Tibial artery (tissue), 4 donors: ENCODE data around the gene LAMC2.
A peak's percentile ranks its signal among the peaks of the same experiment; 100 is the strongest.

Source experiments
- DNase-seq, 2 donors: peaks; one replicate each; pipeline ENCODE4 v3.0.0-alpha.2; 2019
- H3K27ac ChIP-seq, 2 donors: fragments of 200-600 bp; sonication (generic) in 1 of 2; 1 replicate in 1 of 2; 2 replicates in 1 of 2; pipeline ENCODE4 v1.5.1; 2018 to 2019; ENCODE audit warnings: mild to moderate bottlenecking in 1 of 2
- H3K27me3 ChIP-seq, 2 donors: fragments of 200-600 bp; sonication (generic) in 1 of 2; one replicate each; pipeline versions ENCODE4 v1.5.1 to v1.6.0; 2016 to 2019
- H3K36me3 ChIP-seq, 3 donors: fragments of 200-600 bp; sonication (generic) in 2 of 3; one replicate each; pipeline ENCODE4 v1.5.1; 2016 to 2019; ENCODE audit warnings: mild to moderate bottlenecking in 2 of 3
- H3K4me1 ChIP-seq, 4 donors: fragments of 200-600 bp; sonication (generic) in 2 of 4; 1 replicate in 3 of 4; 2 replicates in 1 of 4; pipeline ENCODE4 v1.5.1; 2016 to 2019
- H3K4me3 ChIP-seq, 2 donors: fragments of 200-600 bp; sonication (generic) in 1 of 2; 1 replicate in 1 of 2; 2 replicates in 1 of 2; pipeline ENCODE4 v1.5.1; 2018 to 2019; ENCODE audit warnings: mild to moderate bottlenecking in 2 of 2
- H3K9me3 ChIP-seq, 3 donors: fragments of 200-600 bp; sonication (generic) in 1 of 3; one replicate each; pipeline ENCODE4 v1.5.1; 2016 to 2019
- CTCF ChIP-seq, 2 experiments: fragments of 200-600 bp in 1 of 2; fragments of 450-650 bp in 1 of 2; IDR thresholded peaks; one replicate each; pipeline ENCODE4 v1.5.1; 2017 to 2019; ENCODE audit warnings: antibody characterized with exemption in 2 of 2, mild to moderate bottlenecking in 1 of 2, moderate library complexity in 1 of 2
- intact Hi-C: fragments of 100-400 bp; cut with DNase I; formaldehyde crosslinking; loops from one replicate; pipeline ENCODE4 v1.15.0; 2023; ENCODE audit warnings: low total_unique reads

The LAMC2 gene

GRCh38 chr1:183185941-183186490 lies at the start of gene LAMC2:
TSS of gene LAMC2 (plus strand) at chr1:183186264. CDS start at chr1:183186353, 89 bp downstream.
- Histone ChIP-seq H3K4me1 (peaks cover 0 to 11% (median 1%) of the 10 kb centered on the region in 4 donors), H3K4me3 (no peak within 1 kb of the TSS), H3K9me3 (no peaks in the 10 kb centered on the region), H3K27ac (no peak within 1 kb of the TSS), H3K36me3 (no peaks in the 10 kb centered on the region), H3K27me3 (no peaks in the 10 kb centered on the region)
- no peak for DNase-seq
- intact Hi-C loops, result no loop called here
- TF ChIP-seq CTCF (IDR thresholded peaks at IDR 0.05), result no peak

DNA sequence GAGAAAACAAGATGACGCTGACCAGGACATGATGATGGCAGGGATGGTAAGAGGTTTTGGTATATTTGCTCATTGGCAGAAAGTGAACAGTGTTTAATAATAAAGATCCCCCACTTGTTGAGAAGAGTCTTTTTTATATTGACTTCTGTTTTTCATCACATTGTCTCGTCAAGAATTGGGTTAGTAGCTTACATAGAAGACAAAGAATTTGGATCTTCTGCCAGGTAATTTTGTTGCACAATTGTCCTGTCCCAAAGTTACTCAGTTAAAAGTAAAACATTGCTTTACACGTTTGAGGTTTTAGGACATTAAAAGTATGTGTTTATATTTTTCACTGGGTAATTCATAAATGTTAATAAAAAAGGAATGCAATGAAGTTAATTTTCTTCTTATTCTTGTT lies 48.3 kb upstream of the LAMC2 start:
- no peak overlapping the region for H3K4me3 ChIP-seq
- H3K4me1 ChIP-seq, result peaks cover 0 to 7% (median 0%) of the 10 kb centered on the region in 4 donors
- TF ChIP-seq CTCF (IDR thresholded peaks at IDR 0.05), result no peak

DNA sequence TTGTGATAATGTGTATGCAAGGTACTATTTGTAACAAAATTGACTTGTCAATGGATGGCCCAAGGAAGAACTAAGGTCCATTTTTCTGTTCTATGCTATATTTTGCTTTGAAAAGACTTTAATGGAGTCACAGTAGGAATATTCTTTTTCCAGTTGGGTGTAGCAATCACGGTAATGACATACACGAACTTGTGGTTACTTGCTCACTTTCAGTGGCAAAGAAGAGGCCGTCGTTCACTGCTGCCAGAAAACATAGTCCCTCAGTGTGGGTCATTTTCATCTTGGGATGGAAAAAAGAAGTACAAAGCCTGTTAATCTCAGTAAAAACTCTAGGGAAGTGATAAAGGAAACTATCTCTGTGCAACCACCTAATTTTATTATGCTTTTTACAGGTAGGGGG lies 47.8 kb upstream of the LAMC2 start:
- Histone ChIP-seq H3K36me3 (peaks cover 72 to 84% (median 77%) of the 10 kb centered on the region in 3 donors), H3K9me3 (no peaks in the 10 kb centered on the region), H3K27me3 (no peaks in the 10 kb centered on the region), H3K4me1 (peaks cover 0 to 11% (median 0%) of the 10 kb centered on the region in 4 donors), H3K27ac (peak overlapping the region in 1 of 2 donors; percentile 27), H3K4me3 (no peak overlapping the region)
- intact Hi-C loops, result no loop called here
- no peak for DNase-seq
- no peak for TF ChIP-seq CTCF (IDR thresholded peaks at IDR 0.05)

More for the DNA sequence above, 48.3 kb upstream of the LAMC2 start:
- peaks cover 73 to 84% (median 77%) of the 10 kb centered on the region in 3 donors for H3K36me3 ChIP-seq
- no peaks in the 10 kb centered on the region for H3K9me3 ChIP-seq
- H3K27ac ChIP-seq, result peak overlapping the region in 1 of 2 donors; percentile 27
- no peaks in the 10 kb centered on the region for H3K27me3 ChIP-seq
- intact Hi-C loops, result no loop called here
- DNase-seq, result no peak

- DNase-seq, result no peak
- intact Hi-C loops, result no loop called here
- H3K36me3 ChIP-seq, result peaks cover 61 to 73% (median 71%) of the 10 kb centered on the region in 3 donors
- no peaks in the 10 kb centered on the region for H3K9me3 ChIP-seq
- peak overlapping the region in 1 of 2 donors; percentile 27 for H3K27ac ChIP-seq
- no peak overlapping the region for H3K4me3 ChIP-seq
- peaks cover 0 to 21% (median 3%) of the 10 kb centered on the region in 4 donors for H3K4me1 ChIP-seq
- no peaks in the 10 kb centered on the region for H3K27me3 ChIP-seq
- no peak for TF ChIP-seq CTCF (IDR thresholded peaks at IDR 0.05)
These were observed 46.7 kb upstream of the LAMC2 start for GRCh38 chr1:183139281-183139942.

DNA sequence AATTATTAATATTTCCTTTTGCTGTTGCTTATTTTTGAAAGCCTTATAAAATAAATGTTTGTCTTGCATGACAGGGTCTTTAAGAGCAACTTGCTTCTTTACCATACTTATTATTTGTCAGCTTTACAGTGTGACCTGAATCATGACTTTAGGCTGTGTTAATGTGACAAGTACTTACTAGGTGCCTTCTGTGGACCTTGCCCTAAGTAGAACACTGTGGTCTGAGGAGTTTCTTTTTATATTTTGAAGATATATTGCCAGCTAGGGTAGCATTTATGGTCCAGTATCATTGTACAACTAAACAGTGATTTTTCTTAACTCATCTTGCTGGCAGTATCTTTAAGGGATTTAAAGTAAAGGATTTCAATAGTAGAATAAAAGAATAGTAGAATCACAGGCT lies 45.4 kb upstream of the LAMC2 start:
- H3K4me1 ChIP-seq, result peaks cover 0 to 27% (median 3%) of the 10 kb centered on the region in 4 donors
- peak overlapping the region in 1 of 2 donors; percentile 27 for H3K27ac ChIP-seq
- intact Hi-C loops, result no loop called here
- TF ChIP-seq CTCF (IDR thresholded peaks at IDR 0.05), result no peak
- H3K4me3 ChIP-seq, result no peak overlapping the region
- H3K36me3 ChIP-seq, result peaks cover 48 to 67% (median 61%) of the 10 kb centered on the region in 3 donors
- DNase-seq, result no peak
- H3K9me3 ChIP-seq, result no peaks in the 10 kb centered on the region
- no peaks in the 10 kb centered on the region for H3K27me3 ChIP-seq
